ENCODE measurements around the gene KIFC1. TPM values are rescaled to one million over a fixed set of nuclear protein-coding genes. Genes with fewer than 3 reads are reported as not detected.

Gene KIFC1
- total and polyA plus RNA-seq, 8 donors: 5.8 to 73.6 (median 36.6) TPM

DNA sequence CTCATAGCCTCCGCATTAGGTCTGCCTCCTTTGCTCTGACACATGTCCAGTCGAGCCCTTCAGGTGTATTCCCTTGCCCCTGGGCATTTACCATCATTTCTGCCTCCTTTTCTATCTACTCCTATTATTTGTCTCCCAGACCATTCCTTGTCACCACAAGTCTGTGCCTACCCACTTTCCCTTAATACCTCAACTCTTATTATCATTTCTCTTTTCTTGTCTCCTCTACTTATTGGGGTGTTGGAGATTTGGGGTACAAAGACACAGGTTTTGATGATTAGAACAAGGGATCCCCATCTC is 29.7 kb downstream of the KIFC1 start:
- ATAC-seq (no peak), DNase-seq (no peak)
- H3K4me1 ChIP-seq: peaks cover 16 to 40% of the 10 kb centered on the region in 2 donors
- intact Hi-C loops (cut with DNase I): no loop called here
- H3K9me3 ChIP-seq: no peaks in the 10 kb centered on the region
- H3K4me3 ChIP-seq: no peak overlapping the region
- no peak overlapping the region for H3K27ac ChIP-seq
- TF ChIP-seq, protein P1, sequence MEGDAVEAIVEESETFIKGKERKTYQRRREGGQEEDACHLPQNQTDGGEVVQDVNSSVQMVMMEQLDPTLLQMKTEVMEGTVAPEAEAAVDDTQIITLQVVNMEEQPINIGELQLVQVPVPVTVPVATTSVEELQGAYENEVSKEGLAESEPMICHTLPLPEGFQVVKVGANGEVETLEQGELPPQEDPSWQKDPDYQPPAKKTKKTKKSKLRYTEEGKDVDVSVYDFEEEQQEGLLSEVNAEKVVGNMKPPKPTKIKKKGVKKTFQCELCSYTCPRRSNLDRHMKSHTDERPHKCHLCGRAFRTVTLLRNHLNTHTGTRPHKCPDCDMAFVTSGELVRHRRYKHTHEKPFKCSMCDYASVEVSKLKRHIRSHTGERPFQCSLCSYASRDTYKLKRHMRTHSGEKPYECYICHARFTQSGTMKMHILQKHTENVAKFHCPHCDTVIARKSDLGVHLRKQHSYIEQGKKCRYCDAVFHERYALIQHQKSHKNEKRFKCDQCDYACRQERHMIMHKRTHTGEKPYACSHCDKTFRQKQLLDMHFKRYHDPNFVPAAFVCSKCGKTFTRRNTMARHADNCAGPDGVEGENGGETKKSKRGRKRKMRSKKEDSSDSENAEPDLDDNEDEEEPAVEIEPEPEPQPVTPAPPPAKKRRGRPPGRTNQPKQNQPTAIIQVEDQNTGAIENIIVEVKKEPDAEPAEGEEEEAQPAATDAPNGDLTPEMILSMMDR (IDR thresholded peaks at IDR 0.05): no peak
- no peaks in the 10 kb centered on the region for H3K36me3 ChIP-seq
- H3K27me3 ChIP-seq: no peaks in the 10 kb centered on the region

DNA sequence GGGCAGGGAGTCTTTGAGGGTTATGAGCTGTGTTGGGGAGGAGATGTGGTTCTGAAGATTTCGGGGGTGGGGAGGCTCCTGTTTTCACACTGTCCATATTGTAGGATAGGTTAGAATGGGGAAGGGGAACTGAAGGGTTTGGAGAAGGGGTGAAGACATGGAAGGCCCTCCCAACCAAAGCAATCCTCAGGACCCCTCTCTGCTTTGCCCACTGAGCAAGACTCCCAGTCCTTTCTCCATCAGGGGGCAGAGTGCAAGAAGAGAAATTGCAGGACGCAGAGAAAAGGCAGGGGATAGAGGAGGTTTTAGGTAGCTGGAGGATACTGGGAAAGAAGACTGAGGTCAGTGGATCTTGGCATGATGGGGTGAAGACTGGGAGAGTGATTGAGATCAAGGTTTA is 32.2 kb downstream of the KIFC1 start:
- ATAC-seq (no peak), DNase-seq (no peak)
- TF ChIP-seq, protein P1 (IDR thresholded peaks at IDR 0.05): no peak
- Histone ChIP-seq H3K4me3 (no peak overlapping the region), H3K9me3 (no peaks in the 10 kb centered on the region), H3K4me1 (peaks cover 11 to 45% of the 10 kb centered on the region in 2 donors), H3K36me3 (no peaks in the 10 kb centered on the region), H3K27me3 (no peaks in the 10 kb centered on the region), H3K27ac (no peak overlapping the region)
- intact Hi-C loops (cut with DNase I): no loop called here

GRCh38 chr6:33424855-33425667 is 33.4 kb downstream of the KIFC1 start:
- Histone ChIP-seq H3K27me3 (no peaks in the 10 kb centered on the region), H3K9me3 (no peaks in the 10 kb centered on the region), H3K4me3 (peak overlapping the region; percentile 49 to 62), H3K27ac (peak overlapping the region; percentile 86 to 93), H3K4me1 (peaks cover 11 to 50% of the 10 kb centered on the region in 2 donors), H3K36me3 (no peaks in the 10 kb centered on the region)
- DNase-seq (no peak), ATAC-seq (no peak)
- intact Hi-C loops (cut with DNase I): no loop called here
- TF ChIP-seq, protein P1 (IDR thresholded peaks at IDR 0.05): no peak

DNA sequence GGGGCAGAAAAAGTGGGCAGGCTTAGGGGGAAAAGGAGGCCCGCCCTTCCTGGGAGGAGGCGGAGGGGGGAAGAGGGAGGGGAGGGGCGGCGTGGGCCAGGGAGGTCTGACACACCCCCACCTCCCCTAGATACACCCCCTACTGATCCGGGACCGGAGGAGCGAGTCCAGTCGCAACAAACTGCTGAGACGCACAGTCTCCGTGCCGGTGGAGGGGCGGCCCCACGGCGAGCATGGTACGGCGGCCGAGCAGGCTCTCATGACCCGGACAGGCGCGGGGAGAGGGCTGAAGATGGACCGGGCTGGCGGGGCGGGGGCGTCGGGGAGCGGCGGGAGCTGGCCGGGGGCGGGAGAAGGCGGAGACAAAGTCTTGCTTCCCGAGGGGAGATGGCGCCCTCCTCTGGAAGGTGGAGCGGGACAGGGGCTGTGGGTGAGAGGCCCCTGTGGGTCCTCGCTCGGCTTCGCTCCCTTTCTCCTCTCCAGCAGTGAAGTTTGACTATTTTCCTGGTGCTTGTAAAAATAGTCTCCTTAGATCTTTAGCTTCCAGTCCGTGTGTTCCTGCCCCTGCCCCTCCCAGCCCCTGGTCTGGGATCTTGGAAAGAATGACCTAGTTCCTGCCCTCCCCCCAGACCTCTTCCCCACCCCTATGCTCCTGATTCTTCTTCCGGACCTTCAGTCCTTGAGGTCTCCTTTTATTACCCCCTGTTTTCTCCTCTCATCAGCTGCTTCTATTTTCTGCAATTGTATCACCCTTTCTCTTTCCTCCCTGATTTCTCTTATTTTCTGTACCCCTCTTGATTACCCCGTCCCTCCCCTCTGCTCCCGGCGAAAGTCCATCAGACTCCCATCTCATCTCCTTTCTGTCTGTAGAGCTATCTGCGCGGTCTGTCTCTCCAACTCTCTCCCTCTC is 34.3 kb downstream of the KIFC1 start:
- peak overlapping the region; percentile 49 to 62 for H3K4me3 ChIP-seq
- H3K36me3 ChIP-seq: no peaks in the 10 kb centered on the region
- ATAC-seq (peak; percentile 84), DNase-seq (peak; percentile 82 to 94 (median 91))
- intact Hi-C loops (cut with DNase I): no loop called here
- peaks cover 14 to 58% of the 10 kb centered on the region in 2 donors for H3K4me1 ChIP-seq
- TF ChIP-seq, protein P1 (IDR thresholded peaks at IDR 0.05): peak; percentile 43 to 47
- H3K27me3 ChIP-seq: no peaks in the 10 kb centered on the region
- no peaks in the 10 kb centered on the region for H3K9me3 ChIP-seq
- H3K27ac ChIP-seq: peak overlapping the region; percentile 86 to 93
